ENCODE results near the gene ACOX1. TPM values are rescaled to one million over a fixed set of nuclear protein-coding genes. Genes with fewer than 3 reads are reported as not detected.

ACOX1 gene
- total and polyA plus RNA-seq, 12 donors, result 11.1 to 105 (median 92.1) TPM

DNA sequence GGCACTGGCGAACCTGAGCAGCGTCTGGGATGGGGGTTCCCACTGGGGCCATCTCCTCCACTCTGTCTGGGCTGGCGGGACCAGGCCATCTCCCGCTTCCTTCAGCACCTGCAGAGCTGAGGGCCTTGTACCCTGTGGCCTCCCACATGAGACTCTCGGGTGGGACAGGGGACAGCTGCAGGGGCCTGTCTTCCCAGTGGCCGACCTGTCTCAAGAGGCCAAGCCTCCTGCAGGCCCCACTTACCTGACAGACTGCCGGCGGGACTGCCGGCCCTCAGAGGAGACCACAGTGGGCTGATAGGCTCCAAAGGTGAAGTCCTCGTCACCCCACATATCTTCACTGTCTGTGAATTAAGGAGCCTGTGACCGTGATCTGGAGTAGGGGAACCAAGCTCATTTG, 53.9 kb downstream of the ACOX1 start:
- intact Hi-C loops (cut with DNase I), result no loop called here
- TF ChIP-seq, protein P1, sequence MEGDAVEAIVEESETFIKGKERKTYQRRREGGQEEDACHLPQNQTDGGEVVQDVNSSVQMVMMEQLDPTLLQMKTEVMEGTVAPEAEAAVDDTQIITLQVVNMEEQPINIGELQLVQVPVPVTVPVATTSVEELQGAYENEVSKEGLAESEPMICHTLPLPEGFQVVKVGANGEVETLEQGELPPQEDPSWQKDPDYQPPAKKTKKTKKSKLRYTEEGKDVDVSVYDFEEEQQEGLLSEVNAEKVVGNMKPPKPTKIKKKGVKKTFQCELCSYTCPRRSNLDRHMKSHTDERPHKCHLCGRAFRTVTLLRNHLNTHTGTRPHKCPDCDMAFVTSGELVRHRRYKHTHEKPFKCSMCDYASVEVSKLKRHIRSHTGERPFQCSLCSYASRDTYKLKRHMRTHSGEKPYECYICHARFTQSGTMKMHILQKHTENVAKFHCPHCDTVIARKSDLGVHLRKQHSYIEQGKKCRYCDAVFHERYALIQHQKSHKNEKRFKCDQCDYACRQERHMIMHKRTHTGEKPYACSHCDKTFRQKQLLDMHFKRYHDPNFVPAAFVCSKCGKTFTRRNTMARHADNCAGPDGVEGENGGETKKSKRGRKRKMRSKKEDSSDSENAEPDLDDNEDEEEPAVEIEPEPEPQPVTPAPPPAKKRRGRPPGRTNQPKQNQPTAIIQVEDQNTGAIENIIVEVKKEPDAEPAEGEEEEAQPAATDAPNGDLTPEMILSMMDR (IDR thresholded peaks at IDR 0.05), result no peak
- no peak for DNase-seq
- H3K36me3 ChIP-seq, result peaks cover 0 to 43% (median 0%) of the 10 kb centered on the region in 9 donors
- H3K9me3 ChIP-seq, result no peaks in the 10 kb centered on the region
- no peak overlapping the region for H3K27ac ChIP-seq
- ATAC-seq, result no peak
- no peak overlapping the region for H3K4me3 ChIP-seq
- H3K27me3 ChIP-seq, result no peaks in the 10 kb centered on the region
- H3K4me1 ChIP-seq, result peaks cover 0 to 3% (median 0%) of the 10 kb centered on the region in 9 donors
- 93 to 96% methylated on average over 11 of the region's 11 CpGs for WGBS, 2 donors

DNA sequence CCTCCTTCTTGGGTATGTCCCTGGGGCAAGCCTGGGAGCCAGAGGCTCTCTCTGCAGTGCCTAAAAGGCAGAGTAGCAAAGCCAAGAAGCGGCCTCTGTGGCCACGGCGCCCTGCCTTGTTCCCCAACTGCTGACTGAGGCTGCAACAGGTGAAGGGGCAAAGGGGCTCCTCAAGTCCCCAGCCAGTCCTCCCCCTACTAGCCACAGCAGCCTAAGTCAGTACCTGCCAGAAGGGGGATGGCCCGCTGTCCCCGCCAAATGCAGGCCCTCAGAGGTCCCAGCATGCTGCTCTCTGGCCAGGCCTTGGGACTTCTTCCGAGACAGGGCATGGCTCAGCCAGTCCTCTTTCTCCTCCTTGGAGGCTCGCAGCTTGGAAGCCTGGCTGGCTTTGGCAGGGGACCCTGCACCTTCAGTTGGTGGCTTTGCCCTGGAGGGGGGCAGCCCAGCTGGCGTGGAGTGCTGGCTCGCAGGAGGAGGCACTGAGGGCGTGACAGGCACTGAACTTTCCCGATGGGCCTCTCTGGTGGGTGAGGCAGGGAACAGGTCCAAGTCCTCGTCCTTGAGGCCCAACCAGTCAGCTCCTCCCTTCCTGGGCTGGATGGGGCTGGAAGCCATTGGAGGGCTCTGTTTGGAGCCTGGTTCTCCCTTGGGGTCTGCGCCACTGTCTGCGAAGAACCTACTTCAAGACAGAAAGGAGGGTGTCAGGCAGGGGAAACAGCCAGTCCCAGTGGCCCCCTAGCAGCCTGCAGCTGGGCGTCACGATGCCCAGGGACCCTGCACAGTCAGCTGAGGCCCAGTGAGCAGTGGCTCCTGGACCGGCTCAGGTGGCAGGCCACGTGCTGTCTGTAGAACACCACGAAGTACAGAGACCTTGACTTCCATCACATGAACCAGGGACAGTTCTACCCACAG, 55.7 kb downstream of the ACOX1 start:
- H3K4me1 ChIP-seq, result peaks cover 0 to 3% (median 0%) of the 10 kb centered on the region in 9 donors
- DNase-seq (no peak), ATAC-seq (peak in 1 of 8 donors; percentile 17)
- H3K4me3 ChIP-seq, result no peak overlapping the region
- 78 to 84% methylated on average over 18 to 19 of the region's 19 CpGs for WGBS, 2 donors
- no peaks in the 10 kb centered on the region for H3K9me3 ChIP-seq
- TF ChIP-seq, protein P1 (IDR thresholded peaks at IDR 0.05), result no peak
- no peaks in the 10 kb centered on the region for H3K27me3 ChIP-seq
- peaks cover 0 to 56% (median 0%) of the 10 kb centered on the region in 9 donors for H3K36me3 ChIP-seq
- intact Hi-C loops (cut with DNase I), result no loop called here
- H3K27ac ChIP-seq, result no peak overlapping the region

GRCh38 chr17:75922173-75922961, 56.6 kb downstream of the ACOX1 start:
- WGBS, 2 donors, result 80 to 86% methylated on average over 18 of the region's 18 CpGs
- Histone ChIP-seq H3K4me3 (no peak overlapping the region), H3K9me3 (no peaks in the 10 kb centered on the region), H3K27ac (no peak overlapping the region), H3K4me1 (peaks cover 0 to 3% (median 0%) of the 10 kb centered on the region in 9 donors), H3K36me3 (peaks cover 0 to 64% (median 0%) of the 10 kb centered on the region in 9 donors), H3K27me3 (no peaks in the 10 kb centered on the region)
- DNase-seq, result no peak
- no peak for ATAC-seq
- TF ChIP-seq, protein P1 (IDR thresholded peaks at IDR 0.05), result no peak
- intact Hi-C loops (cut with DNase I), result no loop called here

GRCh38 chr17:75921596-75921995, 57.4 kb downstream of the ACOX1 start:
- no peak overlapping the region for H3K4me3 ChIP-seq
- no peaks in the 10 kb centered on the region for H3K9me3 ChIP-seq
- H3K27ac ChIP-seq, result no peak overlapping the region
- intact Hi-C loops (cut with DNase I), result no loop called here
- 93 to 95% methylated on average over 14 to 15 of the region's 15 CpGs for WGBS, 2 donors
- ATAC-seq, result no peak
- TF ChIP-seq, protein P1 (IDR thresholded peaks at IDR 0.05), result no peak
- DNase-seq, result no peak
- peaks cover 0 to 66% (median 0%) of the 10 kb centered on the region in 9 donors for H3K36me3 ChIP-seq
- H3K4me1 ChIP-seq, result peaks cover 0 to 3% (median 0%) of the 10 kb centered on the region in 9 donors
- H3K27me3 ChIP-seq, result no peaks in the 10 kb centered on the region
